Measurements from ENCODE around the gene RPS19BP1.
"Not testable (repeated sequence)": the region's sequence is repeated elsewhere in the genome, so short reads cannot be mapped to it uniquely, and the experiment has no call there.

The RPS19BP1 gene

GRCh38 chr22:39519681-39520225, 12.8 kb downstream of the RPS19BP1 start:
- peak; percentile 86 to 100 for DNase-seq
- TF ChIP-seq POLR2A (IDR thresholded peaks at IDR 0.05; ENCODE audit: low read length) (no peak), GATA1 (IDR thresholded peaks at IDR 0.05; ENCODE audit: low read depth, low read length) (no peak)

- DNase-seq = peak; percentile 78 to 82
- TF ChIP-seq GATA1 (IDR thresholded peaks at IDR 0.05; ENCODE audit: low read depth, low read length) (no peak), POLR2A (IDR thresholded peaks at IDR 0.05; ENCODE audit: low read length) (no peak)
These were observed 13.4 kb downstream of the RPS19BP1 start for GRCh38 chr22:39518996-39519680.

- no peak for DNase-seq
- no peak for TF ChIP-seq GATA1 (IDR thresholded peaks at IDR 0.05; ENCODE audit: low read depth, low read length)
- no peak for TF ChIP-seq POLR2A (IDR thresholded peaks at IDR 0.05; ENCODE audit: low read length)
These were observed 14.3 kb downstream of the RPS19BP1 start for GRCh38 chr22:39518144-39518786.

GRCh38 chr22:39517470-39517869, 15.1 kb downstream of the RPS19BP1 start:
- TF ChIP-seq GATA1 (IDR thresholded peaks at IDR 0.05; ENCODE audit: low read depth, low read length) = no peak
- no peak for TF ChIP-seq POLR2A (IDR thresholded peaks at IDR 0.05; ENCODE audit: low read length)

DNA sequence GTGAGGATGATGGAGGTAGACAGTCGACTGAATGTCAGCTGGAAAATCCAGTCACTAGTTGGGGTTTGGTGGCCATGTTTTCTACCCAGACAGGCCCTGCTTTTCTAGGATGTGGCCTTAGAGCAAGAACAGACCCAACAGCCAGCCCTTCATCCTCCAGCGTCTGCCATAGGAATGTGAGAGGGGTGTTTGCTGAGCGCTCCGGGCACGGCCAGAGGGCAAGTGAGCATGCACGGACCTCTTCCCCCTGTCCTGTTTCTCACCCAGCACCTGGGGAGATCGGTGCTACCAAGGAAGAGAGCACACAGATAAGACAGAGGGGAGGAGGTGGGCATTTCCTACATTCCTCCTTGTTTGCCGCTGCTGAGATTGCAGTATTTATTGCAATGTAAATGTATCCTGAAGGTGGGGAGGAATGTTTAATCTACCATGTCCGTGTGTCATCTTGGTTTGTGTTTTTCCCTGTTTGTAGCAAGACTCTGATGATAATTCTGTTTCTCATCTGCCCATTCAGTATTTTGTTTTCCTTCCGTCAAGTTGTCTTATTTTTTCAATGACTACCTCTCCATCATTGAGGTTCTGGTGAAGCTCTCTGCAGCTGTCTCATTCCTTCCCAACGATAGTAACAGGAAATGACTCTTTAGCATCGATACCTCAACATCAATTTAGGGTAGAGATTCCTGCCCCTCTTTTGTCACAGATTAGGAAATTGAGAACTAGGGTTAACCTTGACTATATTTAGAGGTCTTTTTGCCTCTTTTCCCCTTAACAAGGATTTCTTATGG, 17.1 kb downstream of the RPS19BP1 start:
- DNase-seq = no peak

More at GRCh38 chr22:39517470-39517869, 15.1 kb downstream of the RPS19BP1 start:
- no peak for DNase-seq

DNA sequence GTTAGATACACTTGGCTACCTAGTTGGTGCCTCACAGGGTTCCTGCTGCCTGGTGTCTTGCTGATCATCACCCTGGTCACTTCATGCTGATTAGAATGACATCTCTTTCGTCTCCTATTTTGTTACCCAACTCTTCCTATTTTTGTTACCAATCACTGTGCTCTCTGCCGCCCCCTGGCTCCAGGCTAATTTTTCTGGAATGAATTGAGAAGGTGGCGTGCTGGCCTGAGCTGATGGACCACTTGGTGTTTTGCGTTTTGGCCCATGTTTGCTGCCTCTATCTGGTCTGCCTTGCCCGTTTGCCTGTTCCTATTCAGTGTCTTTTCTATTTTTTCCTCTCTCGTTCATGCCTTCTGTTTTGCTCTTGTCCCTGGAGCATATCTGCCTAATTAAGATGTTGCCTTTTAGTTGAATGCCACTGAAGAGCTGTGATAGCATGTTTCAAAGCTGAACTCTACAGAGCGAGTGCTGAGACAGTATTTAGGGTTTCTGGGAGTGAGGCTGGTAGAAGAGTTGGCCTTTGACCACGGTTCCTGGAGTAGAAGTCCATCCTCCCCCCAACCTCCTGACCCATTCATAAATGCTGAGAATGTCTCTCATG, 18.1 kb downstream of the RPS19BP1 start:
- DNase-seq = peak; percentile 62 to 80
- TF ChIP-seq GATA1 (IDR thresholded peaks at IDR 0.05; ENCODE audit: low read depth, low read length) (no peak), POLR2A (IDR thresholded peaks at IDR 0.05; ENCODE audit: low read length) (no peak)

More for the DNA sequence above, 17.1 kb downstream of the RPS19BP1 start:
- TF ChIP-seq GATA1 (IDR thresholded peaks at IDR 0.05; ENCODE audit: low read depth, low read length) (no peak), POLR2A (IDR thresholded peaks at IDR 0.05; ENCODE audit: low read length) (no peak)

DNA sequence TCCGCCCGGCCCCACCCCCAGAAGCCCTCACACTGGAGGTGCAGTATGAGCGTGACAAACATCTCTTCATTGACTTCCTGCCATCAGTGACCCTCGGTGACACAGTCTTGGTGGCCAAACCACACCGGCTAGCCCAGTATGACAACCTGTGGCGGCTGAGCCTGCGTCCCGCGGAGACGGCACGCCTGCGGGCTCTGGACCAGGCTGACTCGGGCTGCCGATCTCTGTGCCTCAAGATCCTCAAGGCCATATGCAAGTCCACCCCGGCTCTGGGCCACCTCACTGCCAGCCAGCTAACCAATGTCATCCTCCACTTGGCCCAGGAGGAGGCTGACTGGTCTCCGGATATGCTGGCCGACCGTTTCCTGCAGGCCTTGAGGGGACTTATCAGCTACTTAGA, 18.8 kb downstream of the RPS19BP1 start:
- no peak for TF ChIP-seq GATA1 (IDR thresholded peaks at IDR 0.05; ENCODE audit: low read depth, low read length)
- TF ChIP-seq POLR2A (IDR thresholded peaks at IDR 0.05; ENCODE audit: low read length) = no peak
- DNase-seq = no peak

DNA sequence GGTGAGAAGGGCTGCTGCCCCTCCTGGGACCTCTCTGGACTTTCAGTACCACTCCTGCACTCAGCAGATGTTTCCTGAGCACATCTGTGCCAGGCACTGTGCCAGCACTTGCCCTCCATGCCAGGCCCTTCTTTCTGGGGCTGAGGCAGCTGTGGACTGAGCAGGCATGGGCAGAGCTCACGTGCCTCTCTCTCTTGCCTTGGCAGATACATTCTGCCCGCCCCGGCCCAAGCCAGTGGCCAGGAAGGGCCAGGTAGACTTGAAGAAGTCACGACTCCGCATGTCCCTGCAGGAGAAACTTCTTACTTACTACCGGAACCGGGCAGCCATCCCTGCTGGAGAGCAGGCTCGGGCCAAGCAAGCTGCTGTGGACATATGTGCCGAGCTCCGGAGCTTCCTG, 20.5 kb downstream of the RPS19BP1 start:
- no peak for DNase-seq
- TF ChIP-seq POLR2A (IDR thresholded peaks at IDR 0.05; ENCODE audit: low read length) (no peak), GATA1 (IDR thresholded peaks at IDR 0.05; ENCODE audit: low read depth, low read length) (no peak)

- no peak for DNase-seq
- TF ChIP-seq GATA1 (IDR thresholded peaks at IDR 0.05; ENCODE audit: low read depth, low read length) (no peak), POLR2A (IDR thresholded peaks at IDR 0.05; ENCODE audit: low read length) (no peak)
These were observed 21.3 kb downstream of the RPS19BP1 start for GRCh38 chr22:39511226-39511625.

- no peak for DNase-seq
- TF ChIP-seq POLR2A (IDR thresholded peaks at IDR 0.05; ENCODE audit: low read length) = no peak
- no peak for TF ChIP-seq GATA1 (IDR thresholded peaks at IDR 0.05; ENCODE audit: low read depth, low read length)
These were observed 21.9 kb downstream of the RPS19BP1 start for GRCh38 chr22:39510529-39511149.

- no peak for TF ChIP-seq POLR2A (IDR thresholded peaks at IDR 0.05; ENCODE audit: low read length)
- no peak for TF ChIP-seq GATA1 (IDR thresholded peaks at IDR 0.05; ENCODE audit: low read depth, low read length)
These were observed 24.2 kb downstream of the RPS19BP1 start for GRCh38 chr22:39508393-39508792.

GRCh38 chr22:39507021-39507420, 25.5 kb downstream of the RPS19BP1 start:
- not testable (repeated sequence) for DNase-seq

More at GRCh38 chr22:39508393-39508792, 24.2 kb downstream of the RPS19BP1 start:
- peak in 1 of 2 experiments; percentile 26 for DNase-seq

DNA sequence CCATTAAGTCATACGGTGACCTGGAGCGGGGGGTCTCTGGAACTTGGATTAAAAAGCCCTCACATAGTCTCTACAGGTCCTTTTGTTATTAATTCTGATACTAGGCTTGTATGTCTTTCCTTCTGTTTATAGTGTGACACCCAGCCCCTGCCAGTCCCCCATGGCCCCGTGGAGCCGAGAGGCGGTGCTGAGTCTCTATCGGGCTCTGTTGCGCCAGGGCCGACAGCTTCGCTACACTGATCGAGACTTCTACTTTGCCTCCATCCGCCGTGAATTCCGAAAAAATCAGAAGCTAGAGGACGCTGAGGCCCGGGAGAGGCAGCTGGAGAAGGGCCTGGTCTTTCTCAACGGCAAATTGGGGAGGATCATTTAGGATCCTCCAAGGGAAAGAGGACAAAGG, 28.5 kb downstream of the RPS19BP1 start:
- TF ChIP-seq GATA1 (IDR thresholded peaks at IDR 0.05; ENCODE audit: low read depth, low read length) = no peak
- TF ChIP-seq POLR2A (IDR thresholded peaks at IDR 0.05; ENCODE audit: low read length) = no peak
- no peak for DNase-seq

Data from erythroblast (primary cell).